HT-29 (cell line): ENCODE data around the gene HOXC4. TPM values are rescaled to one million over a fixed set of nuclear protein-coding genes. Genes with fewer than 3 reads are reported as not detected.
"Not testable (repeated sequence)": the region's sequence is repeated elsewhere in the genome, so short reads cannot be mapped to it uniquely, and the experiment has no call there.

Experiments used
- DNase-seq: peaks from one replicate; pipeline ENCODE4 v3.0.0-alpha.2; 2015; ENCODE audit warnings: low spot score
- small RNA-seq: library from RNA; depleted of rRNA; stranded (forward); fragments of <200 nt; gene quantifications from one replicate; pipeline ENCODE3, GENCODE V24; 2014
- total RNA-seq: library from RNA; depleted of rRNA; stranded (reverse); fragments of >200 nt; shearing (Covaris generic); gene quantifications from 2 replicates; pipeline ENCODE4 v1.2.3, GENCODE V29; 2014; rRNA removed

Gene HOXC4
- total RNA-seq, 1 experiment from 2014 or later = 6.8 TPM

- not testable (repeated sequence) for DNase-seq
These were observed 28.2 kb downstream of the HOXC4 start for GRCh38 chr12:54081581-54082396.

GRCh38 chr12:54082397-54082892 lies 28.8 kb downstream of the HOXC4 start:
- peak; percentile 69 for DNase-seq

GRCh38 chr12:54088011-54088410 lies 34.4 kb downstream of the HOXC4 start:
- not testable (repeated sequence) for DNase-seq

- DNase-seq = not testable (repeated sequence)
These were observed 35.8 kb downstream of the HOXC4 start for GRCh38 chr12:54089465-54089864.

GRCh38 chr12:54090312-54090711 lies 36.7 kb downstream of the HOXC4 start:
- not testable (repeated sequence) for DNase-seq

- not testable (repeated sequence) for DNase-seq
These were observed 39.3 kb downstream of the HOXC4 start for GRCh38 chr12:54092943-54093342.

- not testable (repeated sequence) for DNase-seq
These were observed 42.3 kb downstream of the HOXC4 start for GRCh38 chr12:54095928-54096327.

GRCh38 chr12:54098644-54099043 lies 45.0 kb downstream of the HOXC4 start:
- not testable (repeated sequence) for DNase-seq

GRCh38 chr12:54100588-54100987 lies 47.0 kb downstream of the HOXC4 start:
- DNase-seq = not testable (repeated sequence)

GRCh38 chr12:54102223-54102622 lies 48.6 kb downstream of the HOXC4 start:
- DNase-seq = not testable (repeated sequence)

- DNase-seq = not testable (repeated sequence)
These were observed 50.2 kb downstream of the HOXC4 start for GRCh38 chr12:54103827-54104226.

Small RNAs within 50 kb of the gene (small RNA-seq; reads per million reads assigned to genes)
- gene HOXC5 (not detected), gene MIR615 (1.2 reads per million, percentile 45 among the genes with 10 or more reads in this experiment), gene RF00019 (not detected)

Other genes starting within 250 kb of the HOXC4 start
- 0.65 and 1.3 TPM in 2 replicates for gene HOXC13, start 115.0 kb upstream of the HOXC4 start, total RNA-seq
- 0.05 TPM in 1 of 2 replicates, not detected in the other for gene HOXC12, start 98.9 kb upstream of the HOXC4 start, total RNA-seq
- not detected in 2 replicates for gene HOXC11, start 80.7 kb upstream of the HOXC4 start, total RNA-seq
- gene HOTAIR, start 78.9 kb upstream of the HOXC4 start, total RNA-seq = 5.6 and 6.8 TPM in 2 replicates
- 1.7 TPM in 1 of 2 replicates, not detected in the other for gene HOXC10, start 68.7 kb upstream of the HOXC4 start, total RNA-seq
- 0.23 and 0.76 TPM in 2 replicates for gene HOXC9, start 53.7 kb upstream of the HOXC4 start, total RNA-seq
- gene HOXC8, start 44.9 kb upstream of the HOXC4 start, total RNA-seq = 0.10 and 0.23 TPM in 2 replicates
- 1.4 and 1.6 TPM in 2 replicates for gene HOXC6, start 25.4 kb upstream of the HOXC4 start, total RNA-seq
- 0.41 and 0.81 TPM in 2 replicates for gene HOXC5, start 20.8 kb upstream of the HOXC4 start, total RNA-seq
- gene SMUG1, start 135.2 kb downstream of the HOXC4 start, total RNA-seq = 87.8 and 106 TPM in 2 replicates
- gene CBX5, start 226.3 kb downstream of the HOXC4 start, total RNA-seq = 16.7 and 18.3 TPM in 2 replicates
- 283 and 287 TPM in 2 replicates for gene HNRNPA1, start 226.9 kb downstream of the HOXC4 start, total RNA-seq
- gene NFE2, start 247.2 kb downstream of the HOXC4 start, total RNA-seq = 0.20 TPM in 1 of 2 replicates, not detected in the other